NCI-H2171 (cell line): Measurements from ENCODE around the gene IL1RL2.

Experiments
- DNase-seq: peaks from one replicate; lab custom pipeline; 2025; lab: John Stamatoyannopoulos, UW

IL1RL2 gene

DNA sequence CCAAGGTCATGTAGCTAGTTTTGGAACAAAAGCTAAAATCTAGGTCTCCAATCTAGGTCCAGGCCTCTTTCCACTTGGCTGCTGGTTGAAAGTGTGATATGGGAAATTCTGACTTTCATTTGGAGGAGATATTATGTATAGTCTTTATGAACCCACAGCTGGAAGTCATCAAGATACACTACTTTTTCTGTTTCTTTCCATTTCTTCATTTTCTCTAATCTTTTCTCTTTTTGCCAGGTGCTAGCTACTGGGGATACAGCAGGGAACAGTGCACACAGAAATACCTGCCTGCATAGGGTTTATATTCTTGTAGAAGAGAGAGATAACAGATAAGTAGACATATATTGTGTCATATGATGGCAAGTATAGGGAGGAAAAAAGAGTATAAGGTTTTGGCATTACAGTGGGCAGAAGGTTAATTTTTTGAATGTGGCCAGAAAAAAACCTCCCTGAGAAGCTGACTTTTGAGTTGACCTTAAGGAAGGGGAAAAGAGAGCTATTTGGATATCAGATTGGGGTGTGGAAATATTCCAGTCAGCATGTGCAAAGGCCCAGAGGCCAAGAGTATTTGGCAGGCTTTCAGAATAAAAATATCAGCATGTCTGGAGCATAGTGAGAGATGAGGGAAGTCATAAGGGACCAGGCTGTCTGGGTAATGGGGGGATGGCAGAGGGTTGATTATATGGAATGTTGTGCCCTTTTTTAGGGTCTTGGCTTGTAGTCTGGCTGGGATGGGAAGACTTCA lies 28.6 kb upstream of the IL1RL2 start:
- DNase-seq: no peak

DNA sequence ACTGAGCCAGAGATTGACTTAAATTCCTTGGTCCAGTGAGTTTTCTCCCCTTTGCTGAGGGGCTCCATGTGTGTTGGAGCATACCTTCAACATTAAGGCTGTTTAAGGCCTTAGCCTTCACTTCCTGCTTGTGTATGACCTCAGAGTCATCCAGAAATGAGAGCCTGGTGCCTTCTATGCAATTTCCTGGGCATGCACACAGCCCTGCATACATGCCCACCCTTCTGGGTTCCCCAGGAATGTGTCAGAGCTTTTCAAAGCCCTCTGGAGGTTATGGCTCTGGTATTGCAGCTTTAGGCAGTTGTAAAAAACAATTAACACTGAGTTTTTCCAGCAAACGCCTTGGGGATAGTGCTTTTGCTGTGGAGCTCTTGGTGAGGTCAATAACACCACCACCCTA lies 27.5 kb upstream of the IL1RL2 start:
- DNase-seq: no peak

DNA sequence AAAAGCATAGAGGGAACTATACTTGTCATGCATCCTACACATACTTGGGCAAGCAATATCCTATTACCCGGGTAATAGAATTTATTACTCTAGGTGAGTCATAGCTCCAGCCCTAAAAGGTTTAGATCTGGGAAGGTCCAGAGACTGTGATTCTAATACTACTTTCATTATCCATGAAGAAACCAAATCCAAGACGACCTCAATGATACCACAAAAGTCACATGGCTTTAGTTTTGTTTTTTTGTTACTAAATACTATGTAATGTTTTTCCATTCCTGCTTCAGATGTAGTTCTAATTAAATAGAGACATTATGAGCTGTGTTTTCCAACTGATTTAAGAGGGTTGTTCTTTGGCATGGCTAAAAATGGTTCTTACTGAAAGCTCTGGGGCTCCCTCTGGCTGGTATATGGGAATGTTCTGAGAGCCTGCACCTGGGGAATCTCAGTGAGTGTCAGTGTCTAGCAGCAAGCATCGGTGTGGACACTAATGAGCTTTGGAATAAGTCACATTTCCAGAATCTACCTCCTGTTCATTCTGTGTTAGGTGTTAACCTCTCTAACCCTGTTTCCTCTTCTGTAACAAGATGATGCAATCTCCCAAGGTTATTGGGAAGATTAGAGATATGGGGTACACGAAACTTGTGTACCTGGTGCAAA lies 20.5 kb upstream of the IL1RL2 start:
- DNase-seq: no peak

DNA sequence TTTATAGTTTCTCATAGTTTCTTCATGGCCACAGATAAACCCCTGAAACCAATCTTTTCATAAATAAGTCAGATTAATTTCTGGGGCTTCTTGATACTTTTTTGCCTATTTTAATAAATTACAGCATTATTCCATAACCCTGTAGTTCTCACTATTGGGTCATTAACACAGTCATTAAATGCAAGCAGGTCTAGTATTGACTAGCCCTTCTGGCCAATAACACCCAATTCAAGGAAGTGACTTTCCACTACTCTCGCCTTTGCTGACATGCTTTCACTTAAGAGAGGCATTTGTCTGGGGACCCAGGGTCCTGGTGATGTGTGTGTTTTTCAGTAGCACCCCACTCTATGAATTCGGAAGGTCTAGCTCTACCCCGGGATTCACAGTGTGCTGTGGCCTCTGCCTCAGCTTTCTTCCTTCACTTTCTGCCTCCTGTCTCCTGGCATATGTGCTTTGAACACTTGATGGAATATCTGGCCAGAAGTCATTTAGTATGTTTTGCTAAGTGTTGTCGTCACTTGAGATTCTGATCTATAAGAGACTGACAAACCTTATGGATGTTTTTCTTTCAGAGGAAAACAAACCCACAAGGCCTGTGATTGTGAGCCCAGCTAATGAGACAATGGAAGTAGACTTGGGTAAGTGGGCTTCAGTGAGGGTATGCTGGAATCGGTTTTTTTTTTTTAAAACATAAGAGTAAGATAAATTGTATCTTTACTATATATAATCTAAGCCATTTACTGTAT lies 18.6 kb upstream of the IL1RL2 start:
- DNase-seq: no peak

DNA sequence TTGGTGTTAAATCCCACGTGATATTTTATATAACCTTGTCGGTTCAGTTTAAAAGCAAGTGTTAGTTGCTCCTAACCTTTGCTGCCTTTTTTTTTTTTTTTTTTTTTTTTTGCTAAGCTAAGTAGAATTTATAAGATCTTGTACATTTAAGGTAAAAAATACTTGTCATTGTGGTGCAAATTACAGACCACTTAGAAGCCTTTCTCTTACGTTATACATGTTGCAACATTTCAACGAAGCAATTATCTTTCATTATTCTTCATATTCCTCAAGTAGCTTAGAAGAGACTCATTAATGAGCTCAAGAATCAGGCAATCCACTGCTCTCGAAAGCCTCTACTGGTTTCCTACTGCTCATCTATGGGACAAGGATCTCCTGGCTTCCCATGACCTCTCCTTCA lies 14.9 kb upstream of the IL1RL2 start:
- DNase-seq: no peak

DNA sequence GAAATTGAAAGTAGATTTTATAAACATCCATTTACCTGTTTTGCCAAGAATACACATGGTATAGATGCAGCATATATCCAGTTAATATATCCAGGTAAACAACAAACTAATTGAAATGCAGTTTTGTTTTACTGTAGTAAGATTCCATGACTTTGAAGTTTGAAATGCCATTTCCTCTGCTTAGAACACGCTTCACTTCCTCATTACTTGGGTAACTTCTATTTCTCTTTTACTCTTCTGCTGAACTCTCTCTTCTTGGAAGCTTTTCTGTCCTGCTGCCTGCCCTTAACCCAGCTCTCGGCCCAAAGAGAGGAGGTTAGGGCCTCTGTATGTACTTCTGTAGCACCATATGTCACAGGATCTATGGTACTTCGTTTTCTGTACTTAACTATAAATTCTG lies 14.1 kb upstream of the IL1RL2 start:
- DNase-seq: no peak

DNA sequence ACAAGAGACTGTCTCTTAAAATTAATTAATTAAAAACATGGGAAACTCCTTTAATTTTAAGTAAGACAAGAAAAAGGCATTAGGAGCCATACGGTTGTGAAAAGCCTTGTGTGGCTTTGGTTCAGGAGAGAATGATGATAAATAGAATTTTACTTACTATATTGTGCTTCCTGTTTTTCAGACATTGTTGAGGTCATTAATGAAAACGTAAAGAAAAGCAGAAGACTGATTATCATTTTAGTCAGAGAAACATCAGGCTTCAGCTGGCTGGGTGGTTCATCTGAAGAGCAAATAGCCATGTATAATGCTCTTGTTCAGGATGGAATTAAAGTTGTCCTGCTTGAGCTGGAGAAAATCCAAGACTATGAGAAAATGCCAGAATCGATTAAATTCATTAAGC lies 10.7 kb upstream of the IL1RL2 start:
- DNase-seq: no peak

DNA sequence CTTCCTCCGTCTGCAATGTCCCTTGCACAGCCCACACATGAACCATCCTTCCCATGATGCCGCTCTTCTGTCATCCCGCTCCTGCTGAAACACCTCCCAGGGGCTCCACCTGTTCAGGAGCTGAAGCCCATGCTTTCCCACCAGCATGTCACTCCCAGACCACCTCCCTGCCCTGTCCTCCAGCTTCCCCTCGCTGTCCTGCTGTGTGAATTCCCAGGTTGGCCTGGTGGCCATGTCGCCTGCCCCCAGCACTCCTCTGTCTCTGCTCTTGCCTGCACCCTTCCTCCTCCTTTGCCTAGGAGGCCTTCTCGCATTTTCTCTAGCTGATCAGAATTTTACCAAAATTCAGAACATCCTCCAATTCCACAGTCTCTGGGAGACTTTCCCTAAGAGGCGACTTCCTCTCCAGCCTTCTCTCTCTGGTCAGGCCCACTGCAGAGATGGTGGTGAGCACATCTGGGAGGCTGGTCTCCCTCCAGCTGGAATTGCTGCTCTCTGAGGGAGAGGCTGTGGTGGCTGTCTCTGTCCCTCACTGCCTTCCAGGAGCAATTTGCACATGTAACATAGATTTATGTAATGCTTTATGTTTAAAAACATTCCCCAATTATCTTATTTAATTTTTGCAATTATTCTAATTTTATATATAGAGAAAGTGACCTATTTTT lies 8.9 kb upstream of the IL1RL2 start:
- DNase-seq: no peak

DNA sequence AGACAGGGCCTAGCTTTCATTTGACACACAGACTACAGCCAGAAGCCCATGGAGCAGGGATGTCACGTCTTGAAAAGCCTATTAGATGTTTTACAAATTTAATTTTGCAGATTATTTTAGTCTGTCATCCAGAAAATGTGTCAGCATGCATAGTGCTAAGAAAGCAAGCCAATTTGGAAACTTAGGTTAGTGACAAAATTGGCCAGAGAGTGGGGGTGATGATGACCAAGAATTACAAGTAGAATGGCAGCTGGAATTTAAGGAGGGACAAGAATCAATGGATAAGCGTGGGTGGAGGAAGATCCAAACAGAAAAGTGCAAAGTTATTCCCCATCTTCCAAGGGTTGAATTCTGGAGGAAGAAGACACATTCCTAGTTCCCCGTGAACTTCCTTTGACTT lies 7.8 kb upstream of the IL1RL2 start:
- DNase-seq: no peak

DNA sequence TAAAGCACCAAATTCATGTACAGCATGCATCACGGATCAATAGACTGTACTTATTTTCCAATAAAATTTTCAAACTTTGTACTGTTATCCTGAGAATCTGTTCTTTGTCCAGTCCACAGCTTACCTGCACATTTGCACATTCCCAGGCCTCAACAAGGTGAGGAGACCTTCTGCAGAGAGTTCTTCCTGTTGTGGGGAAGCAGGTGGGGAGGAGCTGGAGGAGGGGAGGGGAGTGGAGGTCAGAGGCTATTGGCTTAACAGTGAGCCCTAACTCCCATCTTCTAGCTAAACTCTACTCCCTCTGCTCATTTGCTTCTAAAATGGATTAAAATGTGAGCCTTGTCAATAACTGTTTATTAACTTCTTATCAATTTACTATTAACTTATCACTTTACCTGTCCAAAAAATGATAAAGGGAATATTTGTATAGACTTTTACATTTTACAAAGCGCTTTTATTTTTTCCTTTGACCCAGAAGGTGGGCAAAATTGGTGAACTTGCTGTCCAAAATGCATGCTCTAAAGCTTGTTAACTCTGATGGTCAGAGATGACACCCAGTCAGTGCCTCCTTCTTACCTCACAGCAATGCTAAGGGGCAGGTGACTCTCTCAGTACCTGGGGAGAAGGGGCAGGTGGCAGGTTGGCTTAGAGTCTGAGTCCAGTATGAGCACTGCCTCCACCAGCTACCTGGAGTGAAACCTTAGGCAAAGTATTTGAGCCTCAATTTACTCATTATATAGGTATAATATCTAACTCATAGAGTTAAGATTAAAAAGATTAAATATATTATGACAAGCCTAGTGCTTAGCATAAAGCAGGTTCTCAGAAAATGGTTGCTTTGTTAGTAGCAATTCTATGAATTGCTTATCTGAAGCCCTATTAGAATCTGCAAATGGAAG lies 6.8 kb upstream of the IL1RL2 start:
- DNase-seq: no peak

DNA sequence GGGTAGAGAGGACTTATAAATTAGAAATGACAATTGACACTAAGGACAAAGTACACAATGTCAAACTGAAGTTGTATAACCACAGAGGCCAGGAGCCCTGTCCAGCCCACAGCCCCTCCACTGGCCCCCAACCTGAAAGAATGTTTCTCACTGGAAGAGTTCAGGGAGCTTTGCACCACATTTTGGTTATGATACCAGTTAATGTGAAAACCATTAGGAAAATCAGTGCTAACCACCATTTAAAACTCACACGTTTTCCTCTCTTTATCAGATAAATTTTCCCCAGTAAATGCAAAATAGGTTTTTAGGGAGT lies 6.2 kb upstream of the IL1RL2 start:
- DNase-seq: no peak

DNA sequence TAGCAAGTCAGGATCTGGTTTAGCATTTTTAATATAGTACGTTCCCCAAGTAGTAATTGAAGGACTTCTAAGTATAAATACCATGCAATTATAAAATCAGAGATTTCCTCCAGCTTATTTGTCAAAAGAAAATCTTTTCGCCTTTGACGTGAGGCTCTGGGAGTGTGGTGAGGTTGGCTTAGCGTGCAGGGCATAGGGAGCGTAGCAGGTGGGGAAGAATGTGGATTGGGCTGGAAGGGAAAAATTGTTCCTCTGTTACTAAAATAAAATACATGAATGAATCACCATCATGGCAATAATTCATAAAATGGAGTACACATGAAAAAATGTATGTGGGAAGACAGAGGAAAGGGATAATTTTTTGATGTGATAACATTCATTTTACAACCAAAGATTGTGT lies 5.4 kb upstream of the IL1RL2 start:
- no peak for DNase-seq

DNA sequence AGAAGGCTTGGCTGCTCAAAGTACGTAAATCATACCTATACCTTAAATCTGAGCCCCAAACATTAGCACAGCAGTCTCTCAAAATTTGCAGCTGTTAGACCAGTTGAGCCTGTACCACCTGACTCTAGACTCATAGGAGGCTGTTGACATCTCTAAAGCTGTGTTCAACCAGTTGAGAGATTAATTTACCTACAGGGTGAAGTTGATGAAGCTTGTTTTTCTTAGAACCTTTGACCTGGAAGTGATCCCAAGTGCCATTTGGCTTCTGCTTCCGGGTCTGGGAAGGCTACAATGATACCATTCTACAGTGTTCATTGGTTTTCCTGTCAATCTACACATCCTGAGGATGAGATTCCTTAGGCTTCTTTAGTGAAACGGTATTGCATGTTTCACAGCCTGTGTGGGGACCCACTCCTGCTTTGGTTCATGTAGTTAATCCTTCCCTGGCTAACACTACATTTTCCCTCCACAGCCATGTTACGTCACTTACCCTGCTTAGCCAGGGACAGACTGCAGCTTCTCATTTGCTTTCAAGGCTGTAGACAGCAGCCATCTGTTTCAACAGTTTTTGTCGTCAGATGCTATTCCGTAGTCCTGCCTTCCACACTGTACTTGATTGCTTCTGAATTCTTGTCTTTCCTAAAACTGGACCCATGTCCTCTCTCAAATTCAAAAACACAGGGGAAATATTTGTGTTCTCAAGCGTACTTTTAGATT lies 4.7 kb upstream of the IL1RL2 start:
- no peak for DNase-seq

DNA sequence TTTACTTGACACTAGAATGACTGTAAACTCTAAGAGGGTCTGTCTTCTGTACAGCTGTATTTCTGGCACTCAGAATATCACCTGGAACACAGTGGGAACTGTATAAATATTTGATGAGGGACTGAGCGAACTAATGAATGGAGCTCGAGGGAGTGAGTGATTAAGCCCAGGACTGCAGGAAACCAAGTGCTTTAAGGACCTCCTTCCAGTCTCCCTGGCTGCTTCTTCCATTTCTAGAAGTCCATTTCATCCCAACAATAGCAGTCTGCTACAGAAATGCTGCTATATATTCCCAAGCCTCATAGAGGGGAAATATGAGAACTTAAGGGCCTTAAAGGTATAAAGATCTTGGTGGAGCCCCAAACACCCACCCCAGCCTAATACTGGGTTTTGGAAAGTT lies 2.8 kb upstream of the IL1RL2 start:
- DNase-seq: no peak

DNA sequence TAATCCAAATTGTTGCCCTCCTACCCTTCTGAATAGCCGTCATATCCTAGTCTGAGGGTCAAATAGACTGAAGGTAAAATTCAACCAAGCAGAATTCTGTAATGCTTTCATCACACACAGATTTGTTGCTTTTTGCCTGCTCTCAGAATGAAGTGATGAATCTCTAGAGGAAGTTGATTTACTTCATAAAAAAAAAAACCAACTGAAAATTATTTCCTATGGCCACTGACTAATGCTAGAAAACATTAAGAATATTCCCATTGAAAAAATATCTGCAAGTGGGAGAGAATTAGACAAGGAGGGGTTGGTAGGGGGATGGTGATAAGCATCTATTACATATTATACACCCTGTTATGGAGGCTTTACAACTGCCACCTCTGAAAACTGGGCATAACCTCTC lies 2.3 kb upstream of the IL1RL2 start:
- DNase-seq: no peak

DNA sequence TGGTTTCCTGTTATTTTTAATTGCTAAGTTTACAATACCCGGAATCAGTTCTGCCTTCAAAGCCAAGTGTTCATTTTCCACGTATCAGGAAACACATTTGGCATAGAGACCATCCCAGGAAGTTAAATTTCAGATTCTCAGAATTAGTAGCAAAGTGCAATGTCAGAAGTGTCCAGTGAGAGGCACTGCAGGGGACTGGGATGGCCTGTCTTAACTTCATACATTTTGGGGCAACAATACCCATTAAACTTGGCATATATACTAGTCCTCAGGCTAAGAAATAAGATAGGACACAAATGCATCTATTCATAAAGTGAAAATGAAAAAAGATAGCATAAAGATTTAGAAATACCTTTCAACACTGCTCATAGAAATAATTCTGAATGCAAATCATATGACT lies 1.5 kb upstream of the IL1RL2 start:
- no peak for DNase-seq

DNA sequence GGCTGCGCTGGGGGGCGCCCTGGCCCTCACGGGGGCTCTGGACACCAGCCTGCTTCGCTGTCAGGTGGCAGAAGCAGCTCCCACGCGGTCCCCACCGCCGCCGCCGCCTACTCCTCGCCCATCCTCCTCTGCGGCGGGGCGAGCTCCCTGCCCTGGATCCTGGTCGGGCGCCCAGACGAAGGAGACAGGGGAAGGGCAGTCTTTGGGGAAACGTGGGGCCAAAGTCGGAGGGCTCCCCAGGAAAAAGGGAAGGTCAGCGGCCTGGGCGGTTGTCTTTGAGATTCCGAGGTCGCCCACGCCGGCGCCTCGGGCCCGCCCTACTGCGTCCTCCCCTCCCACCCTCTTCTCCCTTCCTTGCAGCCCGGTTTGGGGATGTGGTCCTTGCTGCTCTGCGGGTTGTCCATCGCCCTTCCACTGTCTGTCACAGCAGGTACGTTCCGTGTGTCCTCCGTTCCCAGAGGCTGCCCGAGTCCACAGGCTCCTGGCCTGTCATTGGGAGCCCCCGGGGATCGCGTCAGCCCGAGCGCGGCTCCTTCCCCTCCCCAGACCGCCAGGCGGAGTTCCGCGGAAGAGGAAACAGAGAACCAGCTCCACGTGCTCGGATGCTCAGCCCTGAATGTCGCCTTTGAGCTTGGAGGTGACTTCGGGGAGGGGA lies 800 bp downstream of the IL1RL2 start:
- DNase-seq: no peak

DNA sequence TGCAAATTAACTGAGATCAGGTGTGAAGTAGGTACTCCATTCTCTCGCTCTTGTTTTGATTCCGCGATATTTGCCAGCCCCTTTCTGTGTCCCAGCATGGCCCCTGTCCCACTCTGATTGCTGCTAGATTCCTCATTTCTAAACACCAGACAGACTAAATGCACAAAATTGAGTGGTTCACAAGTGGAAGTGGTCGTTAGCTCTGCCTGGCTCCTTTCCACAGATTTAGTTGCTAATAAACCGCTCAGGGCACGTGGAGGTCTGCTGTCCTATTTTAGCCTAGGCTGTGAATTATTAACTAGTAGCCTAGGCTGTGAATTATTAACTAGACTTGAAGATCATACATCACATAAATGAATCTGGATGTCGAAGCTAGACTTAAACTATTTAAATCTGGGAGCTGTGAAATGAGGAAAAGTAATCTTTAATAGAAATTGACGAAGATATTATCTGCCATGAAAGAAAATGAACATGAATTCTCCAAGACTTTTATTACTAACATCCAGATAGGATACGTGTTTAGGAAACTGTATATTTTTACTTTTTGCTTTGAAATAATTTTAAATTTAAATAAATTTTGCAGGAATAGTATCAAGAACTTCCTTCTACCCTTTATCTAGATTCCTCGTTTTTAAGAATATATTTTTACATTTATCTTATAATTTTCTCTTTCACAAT lies 3.7 kb downstream of the IL1RL2 start:
- DNase-seq: no peak

DNA sequence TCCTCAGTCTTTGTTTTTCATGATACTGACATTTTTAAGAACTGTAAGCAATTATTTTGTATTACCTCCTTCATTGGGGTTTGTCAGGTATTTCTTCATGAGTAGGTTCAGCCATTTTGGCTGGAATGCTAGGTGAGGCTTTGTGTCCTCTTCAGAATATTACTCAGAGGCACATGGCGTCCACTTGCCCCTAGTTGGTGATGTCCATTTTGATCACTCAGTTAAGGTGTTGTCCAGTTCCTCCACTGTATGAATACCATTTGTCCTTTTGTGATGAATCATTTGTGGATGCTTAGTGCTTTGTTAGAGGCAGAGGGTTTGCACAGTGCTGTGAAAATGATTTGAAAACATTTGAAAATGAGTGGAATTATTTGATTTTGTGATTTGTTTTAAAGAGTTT lies 4.7 kb downstream of the IL1RL2 start:
- DNase-seq: no peak

DNA sequence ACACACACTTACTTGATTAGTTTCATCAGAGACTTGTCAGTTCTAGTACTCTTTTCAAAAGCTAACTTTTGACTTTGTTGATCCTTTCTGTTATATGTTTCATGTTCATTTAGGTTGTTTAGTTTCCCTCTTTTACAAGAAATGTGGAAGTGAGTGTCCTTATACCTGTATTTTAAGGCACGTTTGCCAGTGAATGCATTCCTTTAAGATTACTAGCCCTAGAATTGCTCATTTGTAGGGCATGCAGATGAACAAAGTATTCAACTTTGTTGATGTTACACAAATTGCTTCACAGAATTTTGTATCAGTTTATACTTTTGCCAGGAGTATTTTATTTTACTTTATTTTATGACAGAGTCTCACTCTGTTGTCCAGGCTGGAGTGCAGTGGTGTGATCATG lies 6.3 kb downstream of the IL1RL2 start:
- no peak for DNase-seq
